HG03159 (cell line): ENCODE results near the gene TMEM108.
"Not testable (repeated sequence)": the region's sequence is repeated elsewhere in the genome, so short reads cannot be mapped to it uniquely, and the experiment has no call there.

Source experiments
- ATAC-seq: cut with Tn5 transposase; IDR thresholded peaks from one replicate; pipeline ENCODE4 v1.9.1; 2021; ENCODE audit warnings: mild to moderate bottlenecking, moderate library complexity; ENCODE audit not compliant: unreplicated experiment

The TMEM108 gene

DNA sequence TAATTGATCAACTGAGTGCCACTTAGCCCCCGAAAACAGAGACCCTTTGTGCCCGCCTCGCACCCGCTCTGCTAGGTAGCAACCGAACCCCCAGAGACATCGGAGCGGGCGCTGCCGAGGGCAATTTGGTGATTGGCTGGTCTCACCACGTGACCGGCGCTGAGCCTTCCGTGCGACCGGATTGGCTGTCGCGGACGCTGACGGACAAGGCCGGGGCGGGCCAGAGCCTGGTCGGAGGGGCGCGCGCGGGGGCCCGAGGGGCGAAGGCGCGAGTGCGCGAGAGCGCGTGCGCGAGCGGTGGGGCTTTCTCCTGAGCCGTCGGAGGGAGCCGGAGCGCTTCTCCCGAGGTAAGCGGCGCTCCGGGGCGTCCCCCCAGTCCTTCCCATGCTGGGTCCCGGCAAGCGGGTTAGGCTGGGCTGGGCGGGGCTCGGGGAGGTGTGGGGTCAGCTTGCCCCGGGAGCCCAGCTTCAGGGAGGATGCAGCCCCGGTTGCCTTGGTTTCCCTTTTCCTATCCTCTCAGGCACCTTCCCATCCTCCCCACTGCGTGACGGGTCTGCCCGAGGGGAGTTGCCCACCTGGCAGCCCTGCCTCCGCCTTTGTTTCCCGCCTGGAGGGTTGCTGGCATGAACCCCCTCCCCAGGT is at the start of gene TMEM108:
Gene TMEM108 (plus strand): TSS at position 303 of the 642 bp plus-strand sequence.
- peak; percentile 49 for ATAC-seq

DNA sequence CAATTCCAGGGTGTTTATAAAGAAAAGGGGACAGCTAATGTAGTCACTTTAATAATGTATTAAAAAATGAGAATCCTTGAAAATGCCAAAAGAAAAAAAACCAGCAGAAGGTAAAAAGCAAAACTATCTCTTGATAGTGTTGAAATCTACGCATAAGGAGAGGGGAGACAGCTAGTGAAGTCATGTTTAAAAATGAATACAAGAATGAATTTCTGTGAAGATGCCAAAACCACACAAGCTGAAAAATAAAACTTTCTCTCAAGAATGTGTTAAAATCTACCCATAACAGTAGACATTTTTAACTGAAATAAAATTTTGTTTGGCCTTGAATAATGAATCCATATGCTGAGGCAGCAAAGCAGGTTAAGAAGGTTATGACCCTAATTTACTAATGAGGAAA is 42.2 kb upstream of the TMEM108 start:
- no peak for ATAC-seq

DNA sequence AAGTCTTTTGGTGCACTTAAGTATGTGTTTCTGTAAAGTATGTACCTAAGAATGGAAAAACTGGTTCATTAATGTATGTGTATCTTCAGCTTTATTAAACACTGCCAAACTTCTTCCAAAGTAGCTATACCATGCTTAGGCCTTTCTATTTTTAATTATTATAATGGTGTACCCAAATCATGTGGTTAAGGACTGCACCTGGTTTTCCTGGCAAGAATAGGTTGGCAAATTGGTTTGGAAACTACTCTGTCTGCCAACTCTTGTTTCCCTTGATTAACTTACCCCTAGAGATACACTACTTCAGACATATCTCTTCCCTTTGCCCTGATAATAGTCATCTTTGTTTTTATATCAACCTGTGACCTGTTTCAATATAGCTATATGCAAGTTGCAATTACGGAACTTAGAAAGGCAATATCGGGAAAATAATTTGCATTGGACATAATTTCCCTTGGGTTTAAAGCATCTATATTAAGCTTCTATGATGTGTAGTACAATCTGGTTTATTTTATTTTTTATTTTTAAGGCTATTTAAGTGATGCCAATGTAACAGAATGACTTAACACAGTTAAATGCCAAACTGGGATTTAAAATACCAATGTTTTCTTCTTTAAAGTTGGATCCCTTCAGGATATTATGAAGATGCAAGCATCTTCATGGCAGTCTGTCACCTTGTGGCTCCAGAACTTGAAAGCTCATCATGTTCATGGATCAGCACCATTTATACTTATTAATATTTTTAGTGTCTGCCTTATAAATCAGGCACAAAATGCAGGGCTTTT is 40.6 kb upstream of the TMEM108 start:
- no peak for ATAC-seq

DNA sequence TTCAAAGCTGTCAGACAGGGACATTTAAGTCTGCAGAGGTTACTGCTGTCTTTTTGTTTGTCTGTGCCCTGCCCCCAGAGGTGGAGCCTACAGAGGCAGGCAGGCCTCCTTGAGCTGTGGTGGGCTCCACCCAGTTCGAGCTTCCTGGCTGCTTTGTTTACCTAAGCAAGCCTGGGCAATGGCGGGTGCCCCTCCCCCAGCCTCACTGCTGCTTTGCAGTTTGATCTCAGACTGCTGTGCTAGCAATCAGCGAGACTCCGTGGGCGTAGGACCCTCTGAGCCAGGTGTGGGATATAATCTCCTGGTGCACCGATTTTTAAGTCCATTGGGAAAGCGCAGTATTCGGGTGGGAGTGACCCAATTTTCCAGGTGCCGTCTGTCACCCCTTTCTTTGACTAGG is 33.2 kb upstream of the TMEM108 start:
- not testable (repeated sequence) for ATAC-seq

DNA sequence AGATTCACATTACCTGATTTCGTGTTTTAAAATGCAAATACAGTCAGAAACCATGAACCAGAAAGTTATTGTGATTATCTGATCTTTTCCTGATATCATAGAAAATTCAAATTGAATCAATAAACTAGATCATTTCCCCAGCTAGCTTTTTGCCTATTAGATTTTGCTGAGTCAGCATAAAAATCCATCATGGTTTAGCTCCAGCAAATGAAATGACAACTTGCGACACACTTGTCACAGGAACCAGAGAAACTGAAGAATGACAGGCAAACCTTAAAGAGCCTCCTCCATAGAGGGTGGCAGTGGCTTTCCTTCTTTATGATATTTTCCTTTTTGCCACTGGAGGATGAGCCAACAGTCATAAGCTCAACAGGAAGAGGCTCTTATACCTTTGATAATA is 30.6 kb upstream of the TMEM108 start:
- ATAC-seq = no peak

DNA sequence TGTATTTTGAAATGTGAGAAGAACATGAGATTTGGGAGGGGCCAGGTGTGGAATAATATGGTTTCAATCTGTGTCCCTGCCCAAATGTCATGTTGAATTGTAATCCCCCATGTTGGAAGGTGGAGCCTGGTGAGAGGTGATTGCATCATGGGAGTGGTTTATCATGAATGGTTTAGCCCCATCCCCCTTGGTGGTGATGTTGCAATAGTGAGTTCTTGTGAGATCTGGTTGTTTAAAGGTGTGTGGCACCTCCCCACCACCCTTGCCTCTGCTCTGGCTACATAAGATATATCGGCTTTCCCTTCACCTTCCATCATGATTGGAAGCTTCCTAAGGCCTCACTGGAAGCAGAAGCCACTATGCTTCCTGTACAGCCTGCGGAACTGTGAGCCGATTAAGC is 23.9 kb upstream of the TMEM108 start:
- ATAC-seq = no peak

DNA sequence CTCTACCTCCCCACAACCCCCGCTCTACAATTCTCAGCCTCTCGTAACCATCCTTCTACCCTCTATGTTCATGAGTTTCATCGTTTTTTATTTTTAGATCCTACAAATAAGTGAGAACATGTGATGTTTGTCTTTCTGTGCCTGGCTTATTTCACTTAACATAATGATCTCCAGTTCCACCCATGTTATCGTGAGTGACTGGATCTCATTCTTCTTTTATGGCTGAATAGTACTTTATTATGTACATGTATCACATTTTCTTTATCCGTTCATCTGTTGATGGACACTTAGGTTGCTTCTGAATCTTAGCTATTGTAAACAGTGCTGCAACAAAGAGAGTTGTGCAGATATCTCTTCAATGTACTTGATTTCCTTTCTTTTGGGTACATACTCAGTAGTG is 22.6 kb upstream of the TMEM108 start:
- ATAC-seq = not testable (repeated sequence)

DNA sequence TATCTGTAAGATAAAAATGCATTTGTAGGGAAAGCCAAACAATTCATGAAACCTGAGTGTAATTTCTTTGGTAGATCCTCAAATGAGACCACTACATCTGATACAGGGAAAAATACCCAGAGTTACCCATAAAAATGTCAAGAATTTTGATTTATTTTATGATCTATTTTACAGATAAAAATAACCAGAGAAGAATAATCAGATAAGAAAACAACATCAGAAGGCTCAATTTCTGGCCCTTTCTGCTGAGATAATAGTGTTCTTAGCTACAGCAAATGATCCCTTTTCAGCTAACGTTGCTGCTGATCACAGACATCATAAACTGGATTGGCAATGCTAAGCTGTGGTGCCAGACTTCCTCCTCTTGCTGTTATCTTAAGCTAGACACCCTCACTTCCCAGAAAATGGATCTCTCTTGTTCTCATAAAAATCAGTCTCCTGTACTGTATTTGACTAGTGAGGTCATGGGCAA is 21.3 kb upstream of the TMEM108 start:
- ATAC-seq = no peak

DNA sequence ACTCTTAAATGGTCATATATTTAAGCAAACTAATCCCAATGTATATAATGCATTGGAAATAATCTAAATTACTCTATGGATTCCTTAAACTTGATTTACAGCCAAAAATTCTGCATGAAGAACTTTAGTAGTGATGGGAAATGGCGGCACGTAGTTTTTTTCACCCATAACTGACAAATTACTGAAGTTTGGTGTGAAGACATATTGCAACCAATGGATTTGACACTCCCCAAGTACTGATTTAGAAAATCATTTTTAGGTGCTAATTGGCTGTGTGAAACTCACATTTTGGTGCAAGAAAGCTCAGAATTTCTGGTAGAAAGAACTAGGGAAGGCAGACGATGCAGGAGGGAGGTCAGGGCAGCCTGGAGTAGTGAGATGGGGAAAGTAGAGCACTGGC is 19.3 kb upstream of the TMEM108 start:
- no peak for ATAC-seq

DNA sequence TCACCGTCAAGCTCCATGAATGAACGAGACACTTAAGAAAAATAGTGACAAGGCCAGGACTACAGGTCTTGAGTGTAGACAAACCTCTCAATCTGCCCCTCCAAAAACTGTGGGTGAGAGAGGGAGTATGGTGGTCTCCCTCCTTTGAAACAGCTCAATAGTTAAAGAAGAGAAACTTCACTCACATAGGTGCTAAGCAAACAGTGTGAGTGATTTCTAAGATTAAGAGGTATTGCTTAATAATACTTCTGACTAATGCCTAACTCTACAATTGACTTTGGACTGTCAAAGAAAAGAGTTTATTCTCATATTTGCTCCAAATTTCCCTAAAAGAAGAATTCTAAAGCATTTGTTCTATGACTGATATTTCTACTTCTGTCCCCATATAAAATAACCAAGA is 17.0 kb upstream of the TMEM108 start:
- ATAC-seq = no peak

DNA sequence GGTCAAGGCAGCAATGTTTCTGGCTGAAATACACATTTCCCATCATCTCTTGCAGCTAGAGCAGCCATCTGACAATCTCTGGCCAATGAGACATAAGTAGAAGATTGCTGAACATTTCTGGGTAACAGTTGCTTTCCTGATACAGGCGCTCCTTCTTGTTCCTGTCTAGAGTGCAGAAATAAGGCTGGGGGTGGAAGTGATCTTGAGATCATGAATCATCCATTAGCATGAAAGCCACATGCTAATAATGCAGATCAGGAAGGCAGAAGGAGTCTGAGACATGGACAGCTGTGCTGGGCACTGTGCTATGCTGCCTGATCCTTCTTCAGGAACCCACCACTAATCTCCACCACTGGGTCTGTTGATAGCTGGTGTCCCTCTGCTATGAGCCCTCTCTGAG is 14.8 kb upstream of the TMEM108 start:
- ATAC-seq = no peak

DNA sequence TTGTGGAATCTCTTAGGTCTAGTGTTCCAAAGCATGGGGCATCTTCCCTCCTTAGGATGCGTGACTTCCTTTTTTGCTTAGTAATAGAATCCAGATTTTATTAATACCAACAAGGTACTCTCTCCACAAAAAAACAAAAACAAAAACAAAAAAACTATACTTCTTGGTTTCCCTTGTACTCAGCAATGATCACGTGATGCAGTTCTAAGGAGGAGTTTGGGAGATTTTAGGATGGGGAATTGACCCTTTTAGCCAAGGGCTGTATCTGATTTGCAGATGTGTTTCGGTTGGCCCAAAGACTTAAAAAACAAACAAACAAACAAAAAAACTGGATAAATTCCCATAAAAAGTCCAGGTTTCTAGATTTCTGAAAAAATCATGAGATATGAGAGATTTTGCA is 12.6 kb upstream of the TMEM108 start:
- ATAC-seq = no peak

DNA sequence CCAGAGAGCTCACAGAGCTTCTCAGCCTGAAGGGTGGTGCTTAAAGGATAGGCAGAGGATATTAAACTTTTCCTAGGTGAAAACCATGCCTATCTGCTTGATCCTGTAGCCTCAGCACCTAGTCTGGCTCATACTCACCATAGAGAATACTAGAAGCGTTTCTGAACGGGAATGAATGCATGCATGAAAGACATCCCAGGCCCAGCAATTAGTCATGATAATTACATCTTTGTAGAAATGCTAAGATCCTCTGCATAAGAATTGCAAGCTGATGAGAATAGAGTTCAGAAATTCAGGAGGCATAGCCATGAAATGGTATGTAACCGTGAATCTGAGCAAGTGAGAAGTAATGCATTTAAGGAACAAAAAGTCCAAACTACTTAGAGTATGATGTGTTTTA is 5.9 kb upstream of the TMEM108 start:
- no peak for ATAC-seq

DNA sequence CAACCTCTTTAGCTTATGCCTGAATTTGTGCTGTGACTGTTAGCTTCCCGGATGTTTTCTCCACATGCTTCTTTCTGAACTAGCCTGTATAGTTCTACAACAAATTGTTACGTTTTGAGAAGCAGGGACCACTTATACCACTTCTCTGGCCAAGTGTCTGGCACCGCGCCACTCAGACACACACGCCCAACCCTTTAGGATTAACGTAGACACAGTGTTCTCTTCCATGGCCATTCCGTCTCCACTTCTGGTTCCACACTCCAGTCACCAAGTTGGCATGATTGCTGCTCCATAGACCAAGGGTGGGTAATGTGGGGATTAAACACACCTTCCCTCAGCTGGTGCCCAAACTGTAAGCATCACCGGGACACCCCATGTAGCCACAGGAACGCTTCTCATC is 755 bp upstream of the TMEM108 start:
- no peak for ATAC-seq

DNA sequence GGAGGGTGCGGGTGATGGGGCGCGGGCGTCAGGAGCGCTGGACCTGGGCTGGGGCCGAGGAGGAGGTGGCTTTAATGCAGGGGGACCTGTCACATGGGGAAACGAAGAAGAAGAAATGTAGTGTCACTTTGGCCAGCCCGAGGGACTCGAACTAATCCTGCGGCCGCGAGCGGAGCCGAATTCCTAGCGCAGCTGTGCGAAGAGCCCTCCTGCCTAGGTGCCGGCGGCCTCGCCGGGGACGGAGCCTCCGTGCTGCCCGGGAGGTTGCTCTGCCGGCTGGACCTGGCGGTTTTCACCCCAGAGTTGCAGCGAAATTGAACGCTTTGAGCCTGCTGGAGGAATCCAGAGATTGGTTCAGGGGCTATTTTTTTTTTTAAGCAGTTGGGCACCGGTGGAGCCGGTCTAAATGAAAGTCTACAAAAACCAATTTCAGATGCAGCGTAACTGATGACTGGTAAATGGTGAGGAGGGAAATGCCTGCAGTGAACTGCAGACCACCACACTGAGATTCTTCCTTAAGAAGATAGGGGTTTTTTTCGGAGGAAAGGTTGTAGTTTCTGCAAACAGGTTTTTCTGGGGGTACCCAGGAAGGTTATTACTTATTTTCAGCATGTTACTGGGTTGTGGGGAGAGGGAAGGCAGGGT is 662 bp downstream of the TMEM108 start:
- peak; percentile 10 for ATAC-seq

DNA sequence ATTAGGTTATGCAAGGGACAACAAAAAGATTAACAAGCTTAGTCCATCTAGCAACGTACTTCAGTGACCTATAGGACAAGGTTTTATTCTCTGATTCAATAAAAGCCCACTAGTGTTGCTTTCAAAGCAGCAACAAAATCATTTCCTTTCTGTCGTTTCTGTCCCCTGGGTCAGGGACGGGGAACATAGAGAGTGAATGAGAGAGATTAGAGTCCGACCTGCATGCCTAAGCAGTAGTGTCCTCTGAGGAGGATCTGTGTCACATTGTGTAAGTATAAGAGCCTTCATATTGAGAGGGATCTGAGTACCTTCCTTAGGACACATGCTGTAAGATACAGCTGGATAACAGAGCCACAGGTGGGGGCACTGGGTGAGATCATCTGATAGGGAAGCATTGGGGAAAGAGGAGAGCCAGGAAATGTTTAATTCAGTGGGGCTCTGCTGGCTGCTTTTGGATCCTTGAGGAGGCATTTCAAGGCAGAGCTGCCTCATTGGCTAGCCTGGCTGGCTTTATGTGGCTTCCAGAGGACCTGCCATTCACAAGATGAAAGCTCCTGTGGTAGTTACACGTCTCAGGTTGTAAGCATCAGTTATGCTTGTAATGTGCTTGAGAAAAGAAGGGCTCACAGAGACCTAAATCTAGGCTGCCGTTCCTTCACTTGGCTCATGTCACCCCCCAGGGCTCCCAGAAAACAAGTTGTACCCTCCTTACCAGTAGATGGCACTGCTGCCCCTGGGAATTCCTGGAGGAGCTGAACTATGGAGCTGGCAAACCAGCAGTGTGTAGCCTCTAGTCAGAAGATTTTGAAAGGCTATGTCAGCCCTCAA is 2.7 kb downstream of the TMEM108 start:
- no peak for ATAC-seq

DNA sequence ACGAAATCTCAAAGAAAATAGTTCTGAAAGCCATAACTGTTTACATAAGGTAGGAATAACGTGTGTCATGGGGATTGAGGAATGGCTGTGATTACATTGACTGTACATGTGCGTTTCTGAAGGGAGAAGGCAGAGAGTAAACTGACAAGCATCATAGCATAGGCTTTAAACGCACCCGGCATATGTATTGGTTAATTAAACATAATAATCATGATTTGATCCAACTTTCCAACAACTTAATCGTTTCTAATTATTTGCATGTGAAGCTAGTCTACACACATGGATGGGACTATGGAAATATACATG is 3.3 kb downstream of the TMEM108 start:
- ATAC-seq = no peak

DNA sequence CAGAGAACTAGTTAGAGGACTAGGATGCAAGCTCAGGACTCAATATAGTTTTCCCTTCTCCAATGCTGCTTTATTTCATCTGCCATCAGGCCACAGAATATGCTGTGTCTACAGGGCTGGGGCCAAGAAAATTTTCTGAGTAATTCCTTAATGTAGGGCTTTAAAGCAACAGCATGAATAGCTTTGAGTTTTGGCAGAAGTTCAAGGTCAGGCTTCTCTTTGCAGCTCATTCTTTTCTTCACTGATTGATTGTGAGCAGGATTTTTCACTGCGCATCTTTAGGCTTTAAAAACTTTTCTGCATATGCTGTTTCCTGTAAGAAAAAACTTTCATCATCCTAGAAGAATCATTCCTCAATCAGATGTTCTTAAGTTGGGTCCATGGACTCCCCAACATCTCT is 4.6 kb downstream of the TMEM108 start:
- no peak for ATAC-seq

DNA sequence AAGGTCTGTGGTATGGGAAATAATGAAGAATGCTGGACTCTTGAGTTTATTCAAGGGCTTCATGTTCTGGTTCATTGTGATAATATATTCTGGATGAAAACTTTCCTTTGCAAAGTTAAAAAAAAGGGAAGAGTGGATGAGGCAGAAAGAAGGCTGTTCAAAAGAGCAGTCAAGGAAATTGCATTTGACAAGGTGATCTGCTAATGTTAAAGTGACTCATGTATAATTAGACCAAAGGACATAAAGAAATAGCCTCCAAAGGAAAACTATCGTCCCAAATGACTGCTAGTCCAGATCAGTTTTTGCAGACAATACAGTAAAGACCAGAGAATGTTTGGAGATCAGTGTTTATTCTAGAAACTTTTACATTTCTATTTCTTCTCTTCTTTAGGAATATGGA is 9.8 kb downstream of the TMEM108 start:
- no peak for ATAC-seq

DNA sequence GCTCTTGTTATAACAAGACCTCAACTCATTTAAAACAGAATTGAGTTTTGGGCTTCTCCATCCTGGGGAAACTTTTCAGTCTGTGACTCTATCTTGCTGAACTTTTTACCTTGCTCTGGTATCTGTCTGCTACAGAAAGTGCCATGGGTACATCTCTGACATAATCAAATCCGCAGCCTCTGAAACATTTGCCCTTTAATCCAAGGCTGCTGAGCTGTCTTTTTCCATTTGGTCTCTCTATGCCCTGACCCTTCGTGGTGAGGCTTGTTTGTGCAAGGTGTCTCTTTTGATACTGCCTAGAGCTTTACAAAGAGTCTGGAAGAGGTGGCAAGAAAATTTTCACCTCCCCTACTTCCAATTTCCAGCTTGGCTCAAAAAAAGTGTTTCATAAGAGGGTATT is 11.3 kb downstream of the TMEM108 start:
- no peak for ATAC-seq

DNA sequence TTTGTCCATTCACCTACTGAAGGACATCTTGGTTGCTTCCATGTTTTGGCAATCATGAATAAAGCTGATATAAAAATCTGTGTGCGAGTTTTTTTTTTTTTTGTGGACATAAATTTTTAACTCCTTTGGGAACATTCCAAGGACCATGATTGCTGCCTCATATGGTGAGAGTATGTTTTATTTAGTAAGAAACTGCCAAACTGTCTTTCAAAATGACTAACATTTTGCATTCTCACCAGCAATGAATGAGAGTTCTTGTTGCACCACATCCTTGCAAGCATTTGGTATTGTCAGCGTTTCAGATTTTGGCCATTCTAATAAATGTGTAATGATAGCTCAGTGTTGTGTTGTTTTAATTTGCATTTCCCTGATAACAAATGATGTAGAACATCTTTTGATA is 12.7 kb downstream of the TMEM108 start:
- ATAC-seq = no peak
